HG02642 (cell line): Measurements from ENCODE around the gene SECTM1.
"Not testable (repeated sequence)": the region's sequence is repeated elsewhere in the genome, so short reads cannot be mapped to it uniquely, and the experiment has no call there.

Experiments used
- ATAC-seq: cut with Tn5 transposase; IDR thresholded peaks from one replicate; pipeline ENCODE4 v1.9.1; 2021; ENCODE audit warnings: mild to moderate bottlenecking; ENCODE audit not compliant: unreplicated experiment, poor library complexity

The SECTM1 gene

DNA sequence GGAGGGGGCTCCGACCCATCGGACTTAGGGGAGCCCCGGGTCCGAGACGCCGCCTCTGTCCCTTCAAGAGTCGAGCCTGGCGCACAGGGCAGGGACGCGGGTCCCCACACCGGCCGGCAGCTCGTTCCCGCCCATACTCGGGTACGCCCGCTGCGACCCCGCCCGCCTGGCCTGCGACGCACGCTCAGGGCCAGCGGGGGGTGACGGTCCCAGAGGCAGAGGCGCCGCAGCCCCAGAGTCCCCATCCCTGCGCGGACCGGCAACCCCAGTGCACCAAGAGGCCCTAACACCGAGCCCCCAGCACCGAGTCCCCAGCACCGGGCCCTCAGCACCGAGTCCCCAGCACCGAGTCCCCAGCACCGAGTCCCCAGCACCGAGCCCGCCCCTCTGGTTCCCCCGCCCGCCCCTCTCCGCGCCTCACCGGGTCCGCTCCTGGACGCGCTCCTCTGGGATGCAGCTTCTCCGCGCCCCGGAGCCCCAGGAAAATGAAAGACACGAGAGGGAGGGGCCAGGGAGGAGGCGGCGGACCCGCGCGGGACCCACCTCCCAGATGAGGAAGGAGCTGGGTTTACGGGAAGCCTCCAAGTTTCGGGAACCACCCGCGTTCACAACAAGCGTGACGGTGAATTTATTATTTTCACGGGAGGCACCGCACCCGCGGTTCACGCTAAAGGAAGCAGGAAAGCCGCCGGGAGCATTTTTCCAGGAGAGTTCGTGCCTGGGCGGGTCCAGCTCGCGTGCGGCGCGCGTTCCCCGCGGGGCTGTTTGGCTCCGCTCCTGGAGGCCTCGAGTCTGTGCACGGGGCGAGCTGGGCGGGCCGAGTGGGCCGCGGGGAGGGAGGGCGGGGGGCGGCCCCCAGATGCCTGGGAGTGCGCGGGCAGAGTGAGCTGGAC, at the start of gene SECTM1:
TSS of gene SECTM1 (minus strand) at position 488 of the 893 bp plus-strand sequence. CDS start 6,526 bp downstream, outside the sequence.
- no peak for ATAC-seq

DNA sequence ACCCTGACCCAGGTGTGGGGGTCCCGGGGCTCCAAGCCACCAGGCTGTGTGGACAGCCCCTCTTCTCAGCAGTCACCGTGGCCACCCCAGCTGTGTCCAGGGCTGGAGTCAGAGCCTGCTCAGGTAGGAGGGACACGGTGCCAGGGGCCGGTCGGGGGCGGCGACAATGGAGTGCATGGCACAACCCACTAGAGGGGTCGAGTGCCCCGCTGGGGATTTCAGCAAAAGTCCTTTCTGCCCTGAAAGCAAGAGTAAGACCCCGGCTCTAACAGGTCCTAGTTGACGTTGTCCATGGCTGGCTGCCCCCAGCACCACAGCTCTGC, 49.3 kb upstream of the SECTM1 start:
- ATAC-seq, result no peak

DNA sequence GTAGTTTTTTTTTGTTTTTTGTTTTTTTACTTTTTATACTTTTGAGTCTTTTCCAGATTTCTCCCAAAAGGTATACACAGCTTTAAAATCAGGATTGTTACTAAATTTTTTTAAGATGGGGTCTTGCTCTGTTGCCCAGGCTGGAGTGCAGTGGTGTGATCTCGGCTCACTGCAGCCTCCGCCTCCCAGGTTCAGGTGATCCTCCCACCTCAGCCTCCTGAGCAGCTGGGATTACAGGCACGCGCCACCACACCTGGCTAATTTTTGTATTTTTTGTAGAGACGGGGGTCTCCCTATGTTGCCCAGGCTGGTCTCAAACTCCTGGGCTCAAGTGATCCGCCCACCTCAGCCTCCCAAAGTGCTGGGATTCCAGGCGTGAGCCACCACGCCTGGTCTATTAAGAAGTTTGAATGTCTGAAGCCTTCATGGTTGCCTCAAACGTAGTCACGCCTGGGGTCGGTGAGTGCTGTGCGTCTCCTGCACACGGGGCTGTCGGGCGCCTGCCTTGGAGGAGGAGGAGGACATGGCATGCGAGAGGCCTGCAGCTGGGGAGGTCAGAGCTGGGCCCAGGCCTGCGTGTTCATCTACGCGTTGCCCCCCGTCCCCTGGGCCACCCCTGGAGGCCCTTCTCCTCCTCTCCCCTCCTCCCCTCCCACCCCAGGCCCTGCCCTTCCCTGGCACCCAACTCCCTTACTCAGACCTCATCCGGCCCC, 48.8 kb upstream of the SECTM1 start:
- ATAC-seq, result not testable (repeated sequence)

GRCh38 chr17:82381703-82382009, 48.1 kb upstream of the SECTM1 start:
- not testable (repeated sequence) for ATAC-seq

DNA sequence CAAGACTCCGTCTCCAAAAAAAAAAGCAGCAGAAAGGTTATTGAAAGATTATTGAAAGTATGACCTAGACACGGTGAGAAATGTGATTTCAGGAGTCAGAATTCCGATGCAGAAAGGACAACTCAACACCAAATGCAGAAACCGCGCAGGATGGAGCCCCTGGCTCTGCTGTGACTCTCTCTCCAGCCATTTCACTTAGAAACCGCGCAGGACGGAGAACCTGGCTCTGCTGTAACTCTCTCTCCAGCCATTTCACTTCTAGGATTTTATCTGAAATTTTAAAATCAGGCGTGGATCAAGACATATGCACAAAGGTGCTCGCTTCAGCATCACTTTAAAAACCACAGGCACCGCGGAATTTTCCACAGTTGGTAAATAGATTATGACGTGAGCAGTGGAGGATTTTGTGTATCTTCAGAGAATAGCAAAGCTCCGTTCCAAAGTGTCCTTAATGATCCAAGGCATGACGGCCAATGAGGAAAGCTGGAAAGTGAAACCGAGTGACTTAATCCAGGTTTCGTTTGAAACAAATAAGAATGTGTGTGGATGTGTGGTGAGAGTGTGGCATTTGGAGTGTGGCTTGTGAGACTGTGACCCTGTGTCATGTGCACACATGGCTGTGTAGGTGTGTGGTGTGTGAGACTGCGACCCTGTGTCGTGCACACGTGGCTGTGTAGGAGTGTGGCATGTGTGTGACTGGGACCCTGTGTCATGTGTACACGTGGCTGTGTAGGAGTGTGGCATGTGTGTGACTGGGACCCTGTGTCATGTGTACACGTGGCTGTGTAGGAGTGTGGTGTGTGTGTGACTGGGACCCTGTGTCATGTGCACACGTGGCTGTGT, 47.5 kb upstream of the SECTM1 start:
- no peak for ATAC-seq

DNA sequence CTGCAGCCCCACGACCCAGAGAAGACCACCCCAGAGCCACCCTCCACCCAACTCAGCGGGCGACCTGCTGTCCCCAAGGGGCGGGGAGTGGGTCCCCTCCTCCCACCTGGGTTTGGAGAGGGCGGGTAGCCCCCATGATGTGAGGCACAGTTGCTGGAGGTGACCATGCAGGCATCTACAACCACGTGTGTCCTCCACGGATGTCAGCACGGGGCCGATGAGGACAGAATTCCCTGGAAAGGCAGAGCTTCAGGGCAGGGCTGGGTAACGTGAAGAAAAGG, 45.1 kb upstream of the SECTM1 start:
- ATAC-seq, result no peak

DNA sequence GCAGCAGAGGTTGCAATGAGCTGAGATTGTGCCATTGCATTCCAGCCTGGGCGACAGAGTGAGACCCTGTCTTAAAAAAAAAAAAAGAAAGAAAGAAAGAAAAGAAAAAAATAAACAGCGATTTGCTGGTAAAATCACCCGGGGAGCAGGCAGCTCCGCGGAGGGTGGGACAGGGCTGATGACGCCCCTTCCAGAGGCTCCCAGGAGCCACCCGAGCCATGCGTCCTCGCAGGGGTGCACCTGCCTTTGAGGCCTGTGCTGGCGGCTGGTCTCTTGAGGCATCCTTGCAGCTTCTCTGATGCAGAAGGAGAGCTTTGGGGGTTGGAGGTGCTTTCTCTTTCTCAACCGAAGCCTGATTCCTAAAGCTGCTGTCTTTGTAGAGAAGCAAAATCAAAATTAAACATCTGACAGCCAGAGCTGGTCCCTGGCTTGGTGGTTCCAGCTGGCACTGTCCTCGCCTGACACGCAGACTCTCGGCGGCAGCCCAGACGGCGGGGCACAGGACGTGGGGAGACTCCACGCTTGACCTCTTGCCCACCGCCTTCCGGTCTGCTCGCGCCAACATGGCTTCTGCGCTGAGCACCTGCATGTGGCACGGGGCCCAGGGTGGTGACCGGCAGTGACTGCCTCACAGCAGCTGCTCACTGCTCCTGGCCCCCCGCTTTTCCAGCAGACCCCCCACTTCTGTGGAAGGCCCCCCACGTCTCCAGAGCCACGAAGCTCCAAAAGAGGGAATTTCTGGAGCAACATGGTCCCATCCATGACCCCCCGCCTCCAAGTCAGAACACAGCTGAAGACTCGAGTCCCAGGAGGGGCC, 44.6 kb upstream of the SECTM1 start:
- ATAC-seq, result no peak

DNA sequence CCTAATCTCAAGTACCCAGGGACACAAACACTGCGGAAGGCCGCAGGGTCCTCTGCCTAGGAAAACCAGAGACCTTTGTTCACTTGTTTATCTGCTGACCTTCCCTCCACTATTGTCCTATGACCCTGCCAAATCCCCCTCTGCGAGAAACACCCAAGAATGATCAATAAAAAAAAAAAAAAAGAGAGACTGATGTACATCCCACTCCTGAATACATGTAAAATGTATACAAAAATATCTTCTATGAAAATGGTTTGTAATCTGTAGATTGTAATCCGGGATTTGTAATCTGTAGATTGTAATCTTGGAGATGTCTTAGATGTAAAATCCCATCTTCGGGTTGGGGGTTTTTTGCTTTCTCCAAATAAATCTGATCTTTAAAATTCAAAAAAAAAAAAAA, 43.7 kb upstream of the SECTM1 start:
- not testable (repeated sequence) for ATAC-seq

DNA sequence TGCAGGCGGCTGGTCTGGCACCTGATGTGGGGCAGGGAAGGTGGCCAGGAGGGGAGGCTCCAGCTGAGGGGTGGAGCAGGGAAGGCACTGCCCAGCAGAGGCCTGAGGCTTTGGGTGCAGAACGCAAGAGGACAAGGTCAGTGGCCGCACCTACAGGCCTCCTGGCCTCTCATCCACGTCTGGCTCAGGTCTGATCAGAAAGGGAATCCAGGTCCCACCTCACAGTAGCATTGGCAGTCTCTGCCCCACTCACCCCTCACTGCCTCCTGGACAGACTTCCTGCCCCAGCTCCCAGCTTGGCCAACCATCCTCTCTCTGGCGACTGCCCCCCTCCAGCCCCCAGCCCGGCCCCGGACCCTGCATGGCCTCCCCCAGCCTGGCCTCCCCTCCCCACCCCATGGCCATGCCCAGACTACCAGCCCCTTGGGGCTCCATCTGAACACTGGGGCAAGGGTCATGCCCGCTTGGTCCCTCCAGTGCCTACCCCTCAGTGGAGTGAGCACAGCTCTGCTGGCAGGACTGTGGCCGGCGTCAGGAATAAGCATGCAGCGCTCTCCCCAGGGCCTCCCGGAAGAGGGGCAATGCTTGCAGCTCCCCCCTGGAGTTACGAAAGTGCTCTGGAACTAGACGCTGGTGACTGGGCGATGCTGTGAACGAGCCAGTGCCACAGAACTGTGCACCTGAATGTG, 42.6 kb upstream of the SECTM1 start:
- ATAC-seq, result no peak

GRCh38 chr17:82375359-82376041, 41.9 kb upstream of the SECTM1 start:
- no peak for ATAC-seq

DNA sequence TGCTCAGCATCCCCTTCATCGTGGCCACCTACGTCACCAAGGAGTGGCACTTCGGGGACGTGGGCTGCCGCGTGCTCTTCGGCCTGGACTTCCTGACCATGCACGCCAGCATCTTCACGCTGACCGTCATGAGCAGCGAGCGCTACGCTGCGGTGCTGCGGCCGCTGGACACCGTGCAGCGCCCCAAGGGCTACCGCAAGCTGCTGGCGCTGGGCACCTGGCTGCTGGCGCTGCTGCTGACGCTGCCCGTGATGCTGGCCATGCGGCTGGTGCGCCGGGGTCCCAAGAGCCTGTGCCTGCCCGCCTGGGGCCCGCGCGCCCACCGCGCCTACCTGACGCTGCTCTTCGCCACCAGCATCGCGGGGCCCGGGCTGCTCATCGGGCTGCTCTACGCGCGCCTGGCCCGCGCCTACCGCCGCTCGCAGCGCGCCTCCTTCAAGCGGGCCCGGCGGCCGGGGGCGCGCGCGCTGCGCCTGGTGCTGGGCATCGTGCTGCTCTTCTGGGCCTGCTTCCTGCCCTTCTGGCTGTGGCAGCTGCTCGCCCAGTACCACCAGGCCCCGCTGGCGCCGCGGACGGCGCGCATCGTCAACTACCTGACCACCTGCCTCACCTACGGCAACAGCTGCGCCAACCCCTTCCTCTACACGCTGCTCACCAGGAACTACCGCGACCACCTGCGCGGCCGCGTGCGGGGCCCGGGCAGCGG, 41.2 kb upstream of the SECTM1 start:
- no peak for ATAC-seq

GRCh38 chr17:82373731-82374625, 40.4 kb upstream of the SECTM1 start:
- no peak for ATAC-seq

GRCh38 chr17:82373072-82373452, 39.5 kb upstream of the SECTM1 start:
- not testable (repeated sequence) for ATAC-seq

GRCh38 chr17:82372249-82373071, 38.9 kb upstream of the SECTM1 start:
- ATAC-seq, result no peak

- no peak for ATAC-seq
Observed at GRCh38 chr17:82371333-82372248, 38.0 kb upstream of the SECTM1 start, which contains the start of gene UTS2R. TSS of gene UTS2R (plus strand) at chr17:82371765. CDS start at chr17:82374325, 2,560 bp downstream.
